ENCODE results near the gene TAF4B. TPM values are rescaled to one million over a fixed set of nuclear protein-coding genes. Genes with fewer than 3 reads are reported as not detected.
A peak's percentile ranks its signal among the peaks of the same experiment; 100 is the strongest.
"Not testable (repeated sequence)": the region's sequence is repeated elsewhere in the genome, so short reads cannot be mapped to it uniquely, and the experiment has no call there.

TAF4B gene
- total RNA-seq, 1 donor from 2014 or later = 1.5 TPM

DNA sequence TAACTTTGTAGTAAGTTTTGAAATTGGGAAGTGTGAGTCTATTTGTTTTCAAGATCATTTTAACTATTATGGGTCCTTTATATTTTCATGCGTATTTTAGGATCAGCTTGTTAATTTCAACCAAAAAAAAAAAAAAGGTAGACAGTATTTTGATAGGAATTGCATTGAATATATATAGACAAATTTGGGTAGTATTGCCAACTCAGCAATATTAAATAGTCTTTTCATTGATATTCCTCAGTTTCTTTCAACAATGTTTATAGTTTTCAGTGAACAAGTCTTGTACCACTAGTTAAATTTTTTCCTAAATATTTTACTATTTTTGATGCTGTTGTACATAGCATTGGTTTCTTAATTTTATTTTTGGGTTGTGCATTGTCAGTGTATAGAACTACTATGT, 149.9 kb downstream of the TAF4B start:
- no peak for DNase-seq (ENCODE audit: low read depth, low spot score)
- Mint-ChIP-seq H3K36me3 (ENCODE audit: low read depth) (no peaks in the 10 kb centered on the region), H3K4me3 (no peak overlapping the region), H3K27me3 (ENCODE audit: low read depth) (no peaks in the 10 kb centered on the region), H3K4me1 (no peaks in the 10 kb centered on the region), H3K9me3 (no peaks in the 10 kb centered on the region), H3K27ac (ENCODE audit: unreplicated experiment) (no peak overlapping the region)
- TF ChIP-seq, protein P1, sequence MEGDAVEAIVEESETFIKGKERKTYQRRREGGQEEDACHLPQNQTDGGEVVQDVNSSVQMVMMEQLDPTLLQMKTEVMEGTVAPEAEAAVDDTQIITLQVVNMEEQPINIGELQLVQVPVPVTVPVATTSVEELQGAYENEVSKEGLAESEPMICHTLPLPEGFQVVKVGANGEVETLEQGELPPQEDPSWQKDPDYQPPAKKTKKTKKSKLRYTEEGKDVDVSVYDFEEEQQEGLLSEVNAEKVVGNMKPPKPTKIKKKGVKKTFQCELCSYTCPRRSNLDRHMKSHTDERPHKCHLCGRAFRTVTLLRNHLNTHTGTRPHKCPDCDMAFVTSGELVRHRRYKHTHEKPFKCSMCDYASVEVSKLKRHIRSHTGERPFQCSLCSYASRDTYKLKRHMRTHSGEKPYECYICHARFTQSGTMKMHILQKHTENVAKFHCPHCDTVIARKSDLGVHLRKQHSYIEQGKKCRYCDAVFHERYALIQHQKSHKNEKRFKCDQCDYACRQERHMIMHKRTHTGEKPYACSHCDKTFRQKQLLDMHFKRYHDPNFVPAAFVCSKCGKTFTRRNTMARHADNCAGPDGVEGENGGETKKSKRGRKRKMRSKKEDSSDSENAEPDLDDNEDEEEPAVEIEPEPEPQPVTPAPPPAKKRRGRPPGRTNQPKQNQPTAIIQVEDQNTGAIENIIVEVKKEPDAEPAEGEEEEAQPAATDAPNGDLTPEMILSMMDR (conservative IDR thresholded peaks at IDR 0.05) = no peak

DNA sequence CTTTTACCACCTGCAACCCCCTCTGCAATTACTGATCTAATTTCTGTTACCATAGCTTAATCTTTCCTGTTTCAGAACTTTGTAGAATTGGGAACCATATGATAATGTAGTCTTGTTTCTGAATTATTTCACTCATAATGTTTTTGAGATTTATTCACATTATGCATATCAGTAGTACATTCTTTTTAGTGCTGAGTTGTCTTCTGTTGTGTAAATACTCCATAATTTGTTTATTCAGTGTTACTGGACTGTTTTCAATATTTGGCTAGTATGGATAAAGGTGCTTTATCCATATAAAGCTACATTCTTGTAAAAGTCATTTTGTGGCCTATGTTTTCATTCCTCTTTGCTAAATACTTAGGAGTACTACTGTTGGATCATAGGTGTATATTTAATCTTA, 152.5 kb downstream of the TAF4B start:
- Mint-ChIP-seq H3K4me3 (no peak overlapping the region), H3K4me1 (peaks cover 2% of the 10 kb centered on the region), H3K9me3 (no peaks in the 10 kb centered on the region), H3K36me3 (ENCODE audit: low read depth) (no peaks in the 10 kb centered on the region), H3K27me3 (ENCODE audit: low read depth) (no peaks in the 10 kb centered on the region), H3K27ac (ENCODE audit: unreplicated experiment) (no peak overlapping the region)
- no peak for DNase-seq (ENCODE audit: low read depth, low spot score)
- TF ChIP-seq, protein P1 (conservative IDR thresholded peaks at IDR 0.05) = no peak

DNA sequence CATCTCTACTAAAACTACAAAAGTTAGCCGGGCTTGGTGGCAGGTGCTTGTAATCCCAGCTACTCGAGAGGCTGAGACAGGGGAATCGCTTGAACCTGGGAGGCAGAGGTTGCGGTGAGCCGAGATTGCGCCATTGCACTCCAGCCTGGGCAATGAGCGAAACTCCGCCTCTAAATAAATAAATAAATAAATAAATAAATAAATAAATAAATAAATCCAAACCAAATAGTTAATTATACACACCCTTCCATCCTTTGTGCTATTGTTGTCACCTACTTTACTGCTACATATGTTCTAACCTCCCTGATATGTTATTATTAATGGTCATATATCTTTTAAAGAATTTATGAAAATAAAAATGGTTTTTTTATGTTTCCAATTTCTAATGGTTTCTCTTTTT, 155.3 kb downstream of the TAF4B start:
- DNase-seq (ENCODE audit: low read depth, low spot score); H3K27me3 Mint-ChIP-seq (ENCODE audit: low read depth); H3K9me3 Mint-ChIP-seq; H3K36me3 Mint-ChIP-seq (ENCODE audit: low read depth); H3K27ac Mint-ChIP-seq (ENCODE audit: unreplicated experiment); H3K4me3 Mint-ChIP-seq: not testable (repeated sequence)
- H3K4me1 Mint-ChIP-seq = peaks cover 27% of the 10 kb centered on the region

DNA sequence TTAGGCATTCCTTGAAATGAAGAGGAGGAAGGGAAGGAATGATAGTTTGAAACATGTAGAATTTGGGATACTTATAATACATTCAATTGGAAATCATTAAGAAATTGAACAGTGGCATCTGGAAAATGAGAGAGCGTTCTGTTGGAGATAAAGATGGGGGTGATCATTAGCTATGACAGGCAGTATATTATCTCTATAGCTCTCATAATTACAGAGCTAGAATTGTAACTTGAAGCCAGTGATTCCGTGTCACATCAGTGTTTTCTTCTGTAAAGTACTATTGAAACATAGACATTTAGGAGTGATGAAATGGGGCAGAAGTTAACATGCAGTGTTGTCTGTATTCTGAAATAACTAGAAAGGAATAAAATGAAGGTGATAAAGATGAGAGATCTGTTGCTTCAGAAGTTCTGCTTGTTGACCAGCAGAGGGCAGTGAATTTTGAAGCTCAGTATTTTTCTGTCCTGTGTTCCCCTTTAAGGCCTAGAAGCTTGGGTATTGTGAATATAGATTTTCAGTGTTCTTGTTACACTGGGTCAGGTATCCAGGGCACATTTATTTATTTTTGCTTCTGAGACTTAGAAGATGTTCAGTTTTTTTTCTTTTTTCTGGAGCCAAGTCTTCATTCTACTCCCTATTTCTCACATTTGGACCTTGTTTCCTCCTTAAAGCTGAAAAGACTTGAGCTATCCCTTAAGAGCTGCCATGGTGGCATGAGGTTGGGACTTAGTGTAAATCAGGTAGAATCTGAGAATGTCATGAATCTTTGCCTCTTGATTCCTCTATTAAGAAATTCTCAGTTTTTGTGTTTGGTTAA, 157.4 kb downstream of the TAF4B start:
- Mint-ChIP-seq H3K4me3 (no peak overlapping the region), H3K36me3 (ENCODE audit: low read depth) (no peaks in the 10 kb centered on the region), H3K27ac (ENCODE audit: unreplicated experiment) (no peak overlapping the region), H3K4me1 (peaks cover 28% of the 10 kb centered on the region), H3K9me3 (peaks cover 2% of the 10 kb centered on the region), H3K27me3 (ENCODE audit: low read depth) (no peaks in the 10 kb centered on the region)
- DNase-seq (ENCODE audit: low read depth, low spot score) = no peak
- TF ChIP-seq, protein P1 (conservative IDR thresholded peaks at IDR 0.05) = peak; percentile 91

DNA sequence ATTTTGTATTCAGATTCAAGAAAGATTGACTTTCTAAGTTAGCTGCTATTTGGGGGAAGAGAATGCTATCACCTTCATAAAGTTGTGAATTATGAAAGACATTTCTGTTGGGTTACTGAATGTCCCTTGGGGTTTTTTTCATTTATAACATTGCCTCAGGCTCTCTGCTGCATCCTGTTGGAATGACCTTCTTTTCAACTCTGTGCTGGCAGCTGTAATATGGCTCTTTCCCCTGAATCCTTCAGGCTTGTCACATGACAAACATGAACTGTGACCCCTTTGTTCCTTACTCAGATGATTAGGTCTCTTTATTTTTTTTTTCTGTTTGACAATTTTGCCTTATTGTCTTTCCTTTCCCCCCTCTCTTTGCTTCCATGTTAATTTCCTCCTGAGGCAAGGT, 159.8 kb downstream of the TAF4B start:
- H3K9me3 Mint-ChIP-seq = peaks cover 2% of the 10 kb centered on the region
- H3K27ac Mint-ChIP-seq (ENCODE audit: unreplicated experiment) = peak overlapping the region; percentile 1
- H3K27me3 Mint-ChIP-seq (ENCODE audit: low read depth) = no peaks in the 10 kb centered on the region
- TF ChIP-seq, protein P1 (conservative IDR thresholded peaks at IDR 0.05) = no peak
- no peak for DNase-seq (ENCODE audit: low read depth, low spot score)
- H3K36me3 Mint-ChIP-seq (ENCODE audit: low read depth) = no peaks in the 10 kb centered on the region
- H3K4me1 Mint-ChIP-seq = peaks cover 28% of the 10 kb centered on the region
- no peak overlapping the region for H3K4me3 Mint-ChIP-seq

DNA sequence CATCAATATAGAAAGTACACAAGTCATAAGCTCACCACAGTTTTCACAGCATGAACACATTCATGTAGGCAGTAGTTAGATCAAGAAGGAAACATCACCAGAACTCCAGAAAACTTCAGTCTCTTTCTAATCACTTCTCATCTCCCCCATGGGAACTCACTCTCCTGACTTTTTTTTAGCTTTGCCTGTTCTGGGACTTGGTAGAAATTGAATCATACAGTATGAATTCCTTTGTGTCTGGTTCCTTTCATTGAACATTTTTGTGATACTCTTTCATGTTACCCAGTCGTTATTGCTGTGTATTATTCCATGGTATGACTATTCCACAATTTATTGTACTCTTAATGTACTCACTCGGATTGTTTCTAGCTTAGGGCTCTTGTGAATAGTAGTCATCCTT, 160.2 kb downstream of the TAF4B start:
- Mint-ChIP-seq H3K4me1 (peaks cover 28% of the 10 kb centered on the region), H3K27me3 (ENCODE audit: low read depth) (no peaks in the 10 kb centered on the region), H3K36me3 (ENCODE audit: low read depth) (no peaks in the 10 kb centered on the region), H3K27ac (ENCODE audit: unreplicated experiment) (peak overlapping the region; percentile 1), H3K9me3 (peaks cover 2% of the 10 kb centered on the region), H3K4me3 (no peak overlapping the region)
- DNase-seq (ENCODE audit: low read depth, low spot score) = no peak
- TF ChIP-seq, protein P1 (conservative IDR thresholded peaks at IDR 0.05) = no peak

Measured in neural crest cell (in vitro differentiated cells).